Kasumi-1 (cell line): ENCODE data around the gene ZNF236.
A peak's percentile ranks its signal among the peaks of the same experiment; 100 is the strongest.
"Not testable (repeated sequence)": the region's sequence is repeated elsewhere in the genome, so short reads cannot be mapped to it uniquely, and the experiment has no call there.

Experiments used
- DNase-seq, 2 experiments: peaks; one replicate each; lab custom pipeline; 2025; lab: John Stamatoyannopoulos, UW

Gene ZNF236

GRCh38 chr18:76988031-76988826 lies 165.9 kb downstream of the ZNF236 start:
- DNase-seq = no peak

GRCh38 chr18:76988827-76989646 lies 166.7 kb downstream of the ZNF236 start:
- no peak for DNase-seq

- no peak for DNase-seq
Observed at GRCh38 chr18:76989647-76990190, 167.4 kb downstream of the ZNF236 start.

- not testable (repeated sequence) for DNase-seq
Observed at GRCh38 chr18:76990343-76991020, 168.1 kb downstream of the ZNF236 start.

GRCh38 chr18:76991021-76991688 lies 168.8 kb downstream of the ZNF236 start:
- no peak for DNase-seq

- no peak for DNase-seq
Observed at GRCh38 chr18:76992226-76993084, 170.1 kb downstream of the ZNF236 start.

GRCh38 chr18:76993085-76993382 lies 170.7 kb downstream of the ZNF236 start:
- no peak for DNase-seq

- DNase-seq = no peak
Observed at GRCh38 chr18:76993573-76993972, 171.2 kb downstream of the ZNF236 start.

GRCh38 chr18:76994086-76994654 lies 171.8 kb downstream of the ZNF236 start:
- no peak for DNase-seq

GRCh38 chr18:76995896-76996295 lies 173.5 kb downstream of the ZNF236 start:
- DNase-seq = no peak

- DNase-seq = no peak
Observed at GRCh38 chr18:76996429-76996828, 174.1 kb downstream of the ZNF236 start.

- DNase-seq = no peak
Observed at GRCh38 chr18:76997951-76998808, 175.8 kb downstream of the ZNF236 start.

GRCh38 chr18:76999077-76999476 lies 176.7 kb downstream of the ZNF236 start:
- no peak for DNase-seq

- DNase-seq = peak; percentile 44 to 52
Observed at GRCh38 chr18:77000527-77000926, 178.2 kb downstream of the ZNF236 start.

GRCh38 chr18:77001041-77001440 lies 178.7 kb downstream of the ZNF236 start:
- no peak for DNase-seq

- DNase-seq = no peak
Observed at GRCh38 chr18:77001979-77002378, 179.6 kb downstream of the ZNF236 start.

GRCh38 chr18:77002496-77002895 lies 180.1 kb downstream of the ZNF236 start:
- DNase-seq = no peak

- no peak for DNase-seq
Observed at GRCh38 chr18:77003316-77003715, 181.0 kb downstream of the ZNF236 start.

GRCh38 chr18:77004555-77005380 lies 182.4 kb downstream of the ZNF236 start:
- DNase-seq = peak; percentile 66 to 72
